ENCODE measurements around the gene ATL3. TPM values are rescaled to one million over a fixed set of nuclear protein-coding genes. Genes with fewer than 3 reads are reported as not detected.

ATL3 gene
- total RNA-seq, 1 experiment from 2014 or later = 24.0 TPM

GRCh38 chr11:63719001-63719400, 47.8 kb upstream of the ATL3 start:
- Histone ChIP-seq H3K23me2 (ENCODE audit: insufficient read length, low read depth, low read length, poor library complexity, severe bottlenecking) (no peaks in the 10 kb centered on the region), H2AFZ (ENCODE audit: low read length) (no peak overlapping the region), H3T11ph (ENCODE audit: low read length) (no peak overlapping the region), H2BK15ac (ENCODE audit: low read depth, low read length) (no peak overlapping the region), H4K20me1 (ENCODE audit: control insufficient read depth, insufficient read depth, insufficient read length) (no peaks in the 10 kb centered on the region), H4K5ac (ENCODE audit: insufficient read length, low read depth, low read length) (no peak overlapping the region), H3K79me1 (ENCODE audit: insufficient read depth, low read depth, low read length, poor library complexity, severe bottlenecking) (peaks cover 7% of the 10 kb centered on the region), H4K91ac (ENCODE audit: insufficient read length, low read depth, low read length) (no peak overlapping the region), H3K56ac (ENCODE audit: insufficient read length, low read depth, low read length) (no peak overlapping the region), H2AK5ac (ENCODE audit: insufficient read length, low read length) (no peak overlapping the region), H3K27ac (ENCODE audit: insufficient read length, low read depth, low read length) (no peak overlapping the region), H3K23ac (ENCODE audit: insufficient read length, low read depth, low read length) (no peak overlapping the region), H2BK20ac (ENCODE audit: low read depth, low read length, poor library complexity, severe bottlenecking) (no peak overlapping the region), H3K4ac (ENCODE audit: low read depth, low read length) (no peak overlapping the region), H4K8ac (replicated peaks; ENCODE audit: insufficient read length, low read depth, low read length) (no peak overlapping the region), H2BK12ac (ENCODE audit: insufficient read length, low read depth, low read length) (no peak overlapping the region), H3K27me3 (ENCODE audit: insufficient read depth, low read length) (no peaks in the 10 kb centered on the region), H3K4me1 (ENCODE audit: insufficient read depth, low read length) (no peaks in the 10 kb centered on the region), H2BK5ac (ENCODE audit: insufficient read length, low read length) (no peak overlapping the region), H3K18ac (ENCODE audit: insufficient read length, low read depth, low read length) (no peak overlapping the region), H2BK120ac (ENCODE audit: low read depth, low read length, poor library complexity, severe bottlenecking) (no peak overlapping the region), H3K79me2 (ENCODE audit: insufficient read depth, low read length) (peaks cover 4% of the 10 kb centered on the region; the same call in 1 of the 2 replicates), H3K9me3 (ENCODE audit: control insufficient read depth, low read depth, low read length) (no peaks in the 10 kb centered on the region), H3K9ac (ENCODE audit: extremely low read depth, insufficient read length, low read length) (no peak overlapping the region), H3K4me2 (ENCODE audit: insufficient read depth, insufficient read length, low read length) (no peak overlapping the region), H3K14ac (ENCODE audit: insufficient read depth, low read length) (no peak overlapping the region)
- Mint-ChIP-seq H3K36me3 (ENCODE audit: insufficient read depth in 1 of 3, low read depth in 3 of 3) (peaks cover 0 to 9% (median 6%) of the 10 kb centered on the region in 3 experiments; a peak in 4 of 7 replicates), H3K27ac (peak overlapping the region in 1 of 3 experiments; percentile 55; a peak in 2 of 7 replicates), H3K4me1 (no peaks in the 10 kb centered on the region), H3K9me3 (no peaks in the 10 kb centered on the region), H3K4me3 (no peak overlapping the region), H3K27me3 (ENCODE audit: low read depth) (no peaks in the 10 kb centered on the region)
- no peak for DNase-seq
- no CpG with 5 or more reads among the region's 1 CpG for WGBS (ENCODE audit: extremely low coverage, insufficient read length, low lambda C conversion rate)
- no peak for TF ChIP-seq CTCF (conservative IDR thresholded peaks at IDR 0.05)

All from H9 (cell line).